ENCODE results near the gene SCART1.

DNA sequence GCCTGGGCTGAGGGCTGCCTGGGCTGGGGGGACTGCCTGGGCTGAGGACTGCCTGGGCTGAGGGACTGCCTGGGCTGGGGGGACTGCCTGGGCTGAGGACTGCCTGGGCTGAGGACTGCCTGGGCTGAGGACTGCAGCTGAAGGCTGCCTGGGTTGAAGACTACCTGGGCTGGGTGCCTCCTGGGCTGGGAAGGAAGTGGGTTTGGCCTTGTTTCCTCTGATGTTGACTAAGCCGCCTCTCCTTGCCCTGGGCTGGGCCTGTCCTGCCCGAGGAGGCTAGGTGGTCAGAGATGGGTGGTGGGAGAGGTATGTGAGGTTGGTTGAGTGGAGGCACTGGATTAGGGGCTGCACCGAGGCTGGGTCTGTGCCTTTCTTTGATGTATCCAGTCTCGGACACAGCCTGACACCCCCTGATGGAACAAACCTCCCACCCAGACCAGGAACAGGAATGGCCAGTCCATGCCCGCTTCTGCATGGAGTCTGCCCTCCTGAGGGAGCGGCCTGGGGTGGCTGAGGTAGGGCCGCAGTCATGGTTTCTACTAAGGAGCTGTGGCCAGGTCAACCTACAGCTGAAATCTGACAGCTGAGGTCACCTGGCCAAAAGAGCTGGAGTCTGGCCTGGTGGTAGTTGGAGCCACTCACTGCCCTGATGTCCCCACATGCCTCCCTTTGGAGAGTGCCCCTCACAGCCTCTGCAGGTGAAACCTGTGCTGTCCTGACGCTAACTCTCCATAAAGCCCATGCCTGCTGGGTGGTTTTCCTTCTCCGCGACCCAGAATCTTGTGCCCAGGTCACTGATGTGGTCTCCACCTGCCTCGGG, 22.3 kb downstream of the SCART1 start:
- TF ChIP-seq, protein P1, sequence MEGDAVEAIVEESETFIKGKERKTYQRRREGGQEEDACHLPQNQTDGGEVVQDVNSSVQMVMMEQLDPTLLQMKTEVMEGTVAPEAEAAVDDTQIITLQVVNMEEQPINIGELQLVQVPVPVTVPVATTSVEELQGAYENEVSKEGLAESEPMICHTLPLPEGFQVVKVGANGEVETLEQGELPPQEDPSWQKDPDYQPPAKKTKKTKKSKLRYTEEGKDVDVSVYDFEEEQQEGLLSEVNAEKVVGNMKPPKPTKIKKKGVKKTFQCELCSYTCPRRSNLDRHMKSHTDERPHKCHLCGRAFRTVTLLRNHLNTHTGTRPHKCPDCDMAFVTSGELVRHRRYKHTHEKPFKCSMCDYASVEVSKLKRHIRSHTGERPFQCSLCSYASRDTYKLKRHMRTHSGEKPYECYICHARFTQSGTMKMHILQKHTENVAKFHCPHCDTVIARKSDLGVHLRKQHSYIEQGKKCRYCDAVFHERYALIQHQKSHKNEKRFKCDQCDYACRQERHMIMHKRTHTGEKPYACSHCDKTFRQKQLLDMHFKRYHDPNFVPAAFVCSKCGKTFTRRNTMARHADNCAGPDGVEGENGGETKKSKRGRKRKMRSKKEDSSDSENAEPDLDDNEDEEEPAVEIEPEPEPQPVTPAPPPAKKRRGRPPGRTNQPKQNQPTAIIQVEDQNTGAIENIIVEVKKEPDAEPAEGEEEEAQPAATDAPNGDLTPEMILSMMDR (IDR thresholded peaks at IDR 0.05), result no peak
- no peak for TF ChIP-seq POLR2A (IDR thresholded peaks at IDR 0.05)

All from right lobe of liver (tissue), 4 donors.